Sigmoid colon (tissue), 7 donors: ENCODE results near the gene ETV6. TPM values are rescaled to one million over a fixed set of nuclear protein-coding genes. Genes with fewer than 3 reads are reported as not detected.

Experiments used
- DNase-seq: peaks from one replicate; pipeline ENCODE4 v3.0.0-alpha.2; 2019
- H3K27ac ChIP-seq, 4 donors: fragments of 200-600 bp; sonication (generic); one replicate each; pipeline ENCODE4 v1.5.1; 2016 to 2019; ENCODE audit warnings: mild to moderate bottlenecking in 1 of 4
- H3K27me3 ChIP-seq, 3 donors: fragments of 200-600 bp; sonication (generic); one replicate each; pipeline ENCODE4 v1.5.1; 2019; ENCODE audit warnings: mild to moderate bottlenecking in 1 of 3
- H3K36me3 ChIP-seq, 4 donors: fragments of 200-600 bp; sonication (generic); one replicate each; pipeline ENCODE4 v1.5.1; 2016 to 2019
- H3K4me1 ChIP-seq, 4 donors: fragments of 200-600 bp; sonication (generic); one replicate each; pipeline ENCODE4 v1.5.1; 2017 to 2019
- H3K4me3 ChIP-seq, 4 donors: fragments of 200-600 bp; sonication (generic); one replicate each; pipeline ENCODE4 v1.5.1; 2017 to 2019; ENCODE audit warnings: mild to moderate bottlenecking in 2 of 4, moderate library complexity in 1 of 4
- H3K9me3 ChIP-seq, 4 donors: fragments of 200-600 bp in 3 of 4; sonication (generic) in 3 of 4; one replicate each; pipeline versions ENCODE4 v1.5.1 to v1.6.1; 2013 to 2019
- EP300 ChIP-seq, 4 donors: sonication (generic); formaldehyde crosslinking; IDR thresholded peaks; one replicate each; pipeline ENCODE4 v1.6.1; 2017; ENCODE audit warnings: antibody characterized with exemption in 4 of 4
- POLR2A ChIP-seq, 2 donors: fragments of 450-650 bp; IDR thresholded peaks; one replicate each; pipeline ENCODE4 v1.6.1; 2016; ENCODE audit warnings: antibody characterized with exemption in 2 of 2, mild to moderate bottlenecking in 2 of 2, moderate library complexity in 2 of 2
- POLR2AphosphoS5 ChIP-seq, 4 donors: sonication (generic); formaldehyde crosslinking; IDR thresholded peaks; one replicate each; pipeline ENCODE4 v1.6.1; 2017; ENCODE audit warnings: antibody characterized with exemption in 4 of 4
- WGBS, 2 donors: extraction: QIAGEN DNeasy Blood & Tissue Kit; methylation state at CpG; one replicate each; pipeline ENCODE4 v1.1.7; 2013; 5-methylcytosine and 5-hydroxymethylcytosine counted together
- intact Hi-C: fragments of 100-400 bp; cut with DNase I; formaldehyde crosslinking; loops from one replicate; pipeline ENCODE4 v1.15.1; 2023
- polyA plus RNA-seq, 3 donors: library from polyadenylated mRNA; stranded (reverse); fragments of 200-250 nt; gene quantifications; one replicate each; pipeline ENCODE4 v1.2.3, GENCODE V29; 2013
- total RNA-seq, 4 donors: library from RNA; depleted of rRNA; stranded (reverse); fragments of >200 nt; gene quantifications; one replicate each; pipeline ENCODE4 v1.1.0, GENCODE V29; 2016
- TF ChIP-seq, protein P1 (sequence below), 4 experiments: fragments of 450-650 bp in 3 of 4; fragments of 200-600 bp in 1 of 4; IDR thresholded peaks; one replicate each; pipeline ENCODE4 v1.5.1; 2016 to 2019; ENCODE audit warnings: antibody characterized with exemption in 4 of 4, mild to moderate bottlenecking in 3 of 4, moderate library complexity in 2 of 4
- donor health status: healthy with polysubstance abuse.
- donor health status: Bipolar disorder and iron deficiency.
- donor health status: healthy.

ETV6 gene
- total and polyA plus RNA-seq, 7 donors: 8.4 to 35.2 (median 16.3) TPM

DNA sequence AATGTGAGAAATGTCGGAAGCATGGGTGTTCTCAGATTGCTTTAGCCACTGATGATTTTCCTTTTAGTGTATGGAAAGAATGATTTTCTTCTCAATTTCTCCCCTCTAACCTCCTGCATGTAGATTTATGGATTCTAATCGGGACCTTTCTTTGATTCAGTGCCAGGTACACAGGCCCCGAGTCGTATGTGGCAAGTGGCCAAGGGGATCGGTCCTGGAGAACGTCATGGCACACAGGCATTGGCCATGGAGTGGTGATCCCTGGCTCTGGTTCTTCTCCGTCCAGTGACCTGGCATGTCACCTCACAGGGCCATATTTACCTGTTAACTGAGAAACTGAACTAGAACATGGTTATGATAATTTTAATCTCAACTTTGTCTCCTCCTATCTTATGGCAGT, 58.1 kb downstream of the ETV6 start:
- Histone ChIP-seq H3K9me3 (no peaks in the 10 kb centered on the region), H3K27me3 (no peaks in the 10 kb centered on the region), H3K4me1 (peaks cover 0 to 95% (median 74%) of the 10 kb centered on the region in 4 donors), H3K27ac (peak overlapping the region; percentile 62 to 90 (median 82)), H3K36me3 (no peaks in the 10 kb centered on the region), H3K4me3 (peak overlapping the region in 1 of 4 donors; percentile 2)
- TF ChIP-seq POLR2AphosphoS5 (IDR thresholded peaks at IDR 0.05): peak; percentile 82 to 94 (median 91)
- TF ChIP-seq, protein P1, sequence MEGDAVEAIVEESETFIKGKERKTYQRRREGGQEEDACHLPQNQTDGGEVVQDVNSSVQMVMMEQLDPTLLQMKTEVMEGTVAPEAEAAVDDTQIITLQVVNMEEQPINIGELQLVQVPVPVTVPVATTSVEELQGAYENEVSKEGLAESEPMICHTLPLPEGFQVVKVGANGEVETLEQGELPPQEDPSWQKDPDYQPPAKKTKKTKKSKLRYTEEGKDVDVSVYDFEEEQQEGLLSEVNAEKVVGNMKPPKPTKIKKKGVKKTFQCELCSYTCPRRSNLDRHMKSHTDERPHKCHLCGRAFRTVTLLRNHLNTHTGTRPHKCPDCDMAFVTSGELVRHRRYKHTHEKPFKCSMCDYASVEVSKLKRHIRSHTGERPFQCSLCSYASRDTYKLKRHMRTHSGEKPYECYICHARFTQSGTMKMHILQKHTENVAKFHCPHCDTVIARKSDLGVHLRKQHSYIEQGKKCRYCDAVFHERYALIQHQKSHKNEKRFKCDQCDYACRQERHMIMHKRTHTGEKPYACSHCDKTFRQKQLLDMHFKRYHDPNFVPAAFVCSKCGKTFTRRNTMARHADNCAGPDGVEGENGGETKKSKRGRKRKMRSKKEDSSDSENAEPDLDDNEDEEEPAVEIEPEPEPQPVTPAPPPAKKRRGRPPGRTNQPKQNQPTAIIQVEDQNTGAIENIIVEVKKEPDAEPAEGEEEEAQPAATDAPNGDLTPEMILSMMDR (IDR thresholded peaks at IDR 0.05): no peak
- TF ChIP-seq EP300 (IDR thresholded peaks at IDR 0.05): peak in 2 of 4 donors; percentile 28 to 77
- intact Hi-C loops: loop anchor here (5.0 kb wide), 2 partner anchors 55 to 170 kb away; no protein-coding TSS in a partner anchor
- DNase-seq: peak; percentile 89
- 16 to 51% methylated on average over 7 of the region's 7 CpGs for WGBS, 2 donors

DNA sequence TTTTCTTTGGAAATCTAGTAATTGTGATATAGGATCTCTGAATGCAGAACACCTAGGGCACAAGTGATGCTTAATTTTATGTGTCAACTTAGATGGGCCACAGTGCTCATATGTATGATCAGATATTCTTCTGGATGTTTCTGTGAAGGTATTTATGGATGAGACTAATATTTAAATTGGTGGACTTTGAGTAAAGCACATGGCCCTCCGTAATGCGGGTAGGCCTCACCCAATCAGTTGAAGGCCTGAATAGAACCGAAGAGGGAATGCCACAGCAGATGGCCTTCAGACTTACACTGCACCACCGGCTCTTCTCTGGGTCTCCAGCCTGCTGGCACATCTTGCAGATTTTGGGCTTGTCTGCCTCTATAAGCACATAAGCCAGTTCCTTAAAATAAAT, 60.0 kb downstream of the ETV6 start:
- TF ChIP-seq POLR2AphosphoS5 (IDR thresholded peaks at IDR 0.05) (no peak), POLR2A (IDR thresholded peaks at IDR 0.05) (no peak), EP300 (IDR thresholded peaks at IDR 0.05) (no peak)
- TF ChIP-seq, protein P1 (IDR thresholded peaks at IDR 0.05): no peak
- Histone ChIP-seq H3K27ac (peak overlapping the region in 3 of 4 donors; percentile 62 to 90 (median 87)), H3K4me3 (no peak overlapping the region), H3K9me3 (no peaks in the 10 kb centered on the region), H3K4me1 (peaks cover 0 to 91% (median 80%) of the 10 kb centered on the region in 4 donors), H3K36me3 (no peaks in the 10 kb centered on the region), H3K27me3 (no peaks in the 10 kb centered on the region)
- WGBS, 2 donors: 95 to 96% methylated on average over 4 of the region's 4 CpGs
- intact Hi-C loops: loop anchor here (5.0 kb wide), 2 partner anchors 57 to 168 kb away; no protein-coding TSS in a partner anchor
- no peak for DNase-seq

DNA sequence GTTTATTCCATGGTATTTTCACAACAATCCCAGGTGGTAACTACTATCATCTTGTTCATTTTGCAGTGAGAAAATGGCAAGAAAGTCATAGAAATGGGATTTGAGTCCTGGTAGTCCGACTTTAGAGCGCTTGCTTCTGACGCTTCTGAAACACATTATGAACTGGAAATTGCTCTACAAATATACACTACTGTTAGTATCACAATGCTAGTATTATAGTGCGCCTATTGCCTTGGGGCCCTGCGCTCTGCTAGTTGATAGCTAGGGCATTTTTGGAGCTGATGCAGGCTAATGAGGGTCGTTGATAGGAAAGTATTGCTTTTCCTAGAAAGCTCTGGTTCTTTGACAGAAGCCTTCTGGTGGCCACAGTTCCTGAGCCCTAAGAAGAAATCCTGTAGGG, 61.0 kb downstream of the ETV6 start:
- Histone ChIP-seq H3K9me3 (no peaks in the 10 kb centered on the region), H3K4me1 (peaks cover 0 to 87% (median 73%) of the 10 kb centered on the region in 4 donors), H3K4me3 (no peak overlapping the region), H3K27me3 (no peaks in the 10 kb centered on the region), H3K27ac (peak overlapping the region in 3 of 4 donors; percentile 10 to 90 (median 87)), H3K36me3 (no peaks in the 10 kb centered on the region)
- 94 to 95% methylated on average over 6 of the region's 6 CpGs for WGBS, 2 donors
- TF ChIP-seq POLR2AphosphoS5 (IDR thresholded peaks at IDR 0.05): no peak
- no peak for TF ChIP-seq POLR2A (IDR thresholded peaks at IDR 0.05)
- no peak for TF ChIP-seq EP300 (IDR thresholded peaks at IDR 0.05)
- TF ChIP-seq, protein P1 (IDR thresholded peaks at IDR 0.05): no peak
- intact Hi-C loops: no loop called here
- no peak for DNase-seq

DNA sequence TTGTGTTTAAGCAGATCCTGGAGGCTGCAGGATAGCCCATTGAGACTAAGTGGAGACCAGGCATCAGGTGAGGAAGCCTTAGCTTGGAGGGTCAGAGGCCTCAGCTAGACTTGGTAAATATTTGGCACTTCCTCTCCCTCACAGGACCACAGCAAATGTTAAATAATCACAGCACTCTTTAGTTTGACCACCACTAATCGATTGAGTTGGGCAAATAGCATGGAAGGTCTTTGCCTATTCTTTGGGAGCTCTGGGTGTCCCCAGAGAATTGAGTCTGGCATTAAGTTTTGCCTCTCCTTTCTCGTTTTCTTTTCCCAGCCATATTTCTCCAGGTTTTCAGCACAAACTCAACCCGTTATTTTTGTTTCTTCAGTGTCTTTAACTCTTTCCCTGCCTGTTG, 61.4 kb downstream of the ETV6 start:
- H3K27me3 ChIP-seq: no peaks in the 10 kb centered on the region
- 73 to 74% methylated on average over 3 of the region's 3 CpGs for WGBS, 2 donors
- no peaks in the 10 kb centered on the region for H3K36me3 ChIP-seq
- no peak for DNase-seq
- H3K9me3 ChIP-seq: no peaks in the 10 kb centered on the region
- intact Hi-C loops: no loop called here
- no peak overlapping the region for H3K4me3 ChIP-seq
- peaks cover 0 to 82% (median 68%) of the 10 kb centered on the region in 4 donors for H3K4me1 ChIP-seq
- H3K27ac ChIP-seq: peak overlapping the region in 3 of 4 donors; percentile 39 to 90 (median 87)
- TF ChIP-seq EP300 (IDR thresholded peaks at IDR 0.05): no peak
- TF ChIP-seq POLR2AphosphoS5 (IDR thresholded peaks at IDR 0.05): no peak
- TF ChIP-seq, protein P1 (IDR thresholded peaks at IDR 0.05): no peak
- no peak for TF ChIP-seq POLR2A (IDR thresholded peaks at IDR 0.05)
